ENCODE data around the gene TTLL9.
"Not testable (repeated sequence)": the region's sequence is repeated elsewhere in the genome, so short reads cannot be mapped to it uniquely, and the experiment has no call there.

The TTLL9 gene

GRCh38 chr20:31927627-31928159 is 57.3 kb downstream of the TTLL9 start:
- no peak overlapping the region for H3K27ac ChIP-seq
- no peak overlapping the region for H3K4me2 ChIP-seq
- H3K79me2 ChIP-seq (ENCODE audit: insufficient read depth, low read depth): no peaks in the 10 kb centered on the region
- no peaks in the 10 kb centered on the region for H3K36me3 ChIP-seq (ENCODE audit: insufficient read depth)
- H3K4me3 ChIP-seq (IDR thresholded peaks at IDR 0.05; ENCODE audit: insufficient read depth, low read depth, low read length): no peak overlapping the region
- peaks cover 10% of the 10 kb centered on the region; the same call in 1 of the 2 replicates for H3K27me3 ChIP-seq (ENCODE audit: insufficient read depth, low read depth)
- H2AFZ ChIP-seq (ENCODE audit: low read depth): no peak overlapping the region
- no peaks in the 10 kb centered on the region for H4K20me1 ChIP-seq (ENCODE audit: insufficient read depth)
- H3K9ac ChIP-seq: no peak overlapping the region
- H3K4me1 ChIP-seq (ENCODE audit: low read depth, poor library complexity, severe bottlenecking): no peaks in the 10 kb centered on the region
- TF ChIP-seq CTCF (conservative IDR thresholded peaks at IDR 0.05; ENCODE audit: low read depth, low read length): no peak

GRCh38 chr20:31929631-31930030 is 59.2 kb downstream of the TTLL9 start:
- not testable (repeated sequence) for H3K4me2 ChIP-seq; H3K79me2 ChIP-seq (ENCODE audit: insufficient read depth, low read depth); H3K4me3 ChIP-seq (IDR thresholded peaks at IDR 0.05; ENCODE audit: insufficient read depth, low read depth, low read length); H2AFZ ChIP-seq (ENCODE audit: low read depth); H3K9ac ChIP-seq; H3K36me3 ChIP-seq (ENCODE audit: insufficient read depth); H3K4me1 ChIP-seq (ENCODE audit: low read depth, poor library complexity, severe bottlenecking); H3K27ac ChIP-seq; H4K20me1 ChIP-seq (ENCODE audit: insufficient read depth)
- peaks cover 10% of the 10 kb centered on the region; the same call in 1 of the 2 replicates for H3K27me3 ChIP-seq (ENCODE audit: insufficient read depth, low read depth)

DNA sequence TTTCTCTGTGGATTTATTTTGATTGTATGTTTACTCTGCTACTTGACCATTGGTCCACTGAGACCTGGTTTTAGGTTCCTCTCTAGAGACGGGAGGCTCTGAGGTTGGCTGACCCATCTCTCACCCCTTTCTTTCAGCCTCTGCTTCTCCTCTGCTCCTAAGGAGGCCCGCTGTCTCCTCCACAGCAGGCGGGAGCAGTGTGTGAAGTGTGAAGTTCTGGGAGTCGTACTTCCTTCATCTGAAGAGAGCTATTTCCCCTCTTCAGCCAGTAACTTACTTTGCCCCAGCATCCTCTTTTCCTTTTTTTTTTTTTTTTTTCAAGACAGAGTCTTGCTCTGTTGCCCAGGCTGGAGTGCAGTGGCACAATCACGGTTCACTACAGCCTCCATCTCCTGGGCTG is 60.3 kb downstream of the TTLL9 start:
- Histone ChIP-seq H3K27me3 (ENCODE audit: insufficient read depth, low read depth) (peaks cover 10% of the 10 kb centered on the region; the same call in 1 of the 2 replicates), H3K79me2 (ENCODE audit: insufficient read depth, low read depth) (no peaks in the 10 kb centered on the region), H3K36me3 (ENCODE audit: insufficient read depth) (no peaks in the 10 kb centered on the region), H3K4me3 (IDR thresholded peaks at IDR 0.05; ENCODE audit: insufficient read depth, low read depth, low read length) (no peak overlapping the region), H3K4me1 (ENCODE audit: low read depth, poor library complexity, severe bottlenecking) (no peaks in the 10 kb centered on the region), H4K20me1 (ENCODE audit: insufficient read depth) (no peaks in the 10 kb centered on the region), H3K4me2 (no peak overlapping the region), H3K9ac (no peak overlapping the region), H2AFZ (ENCODE audit: low read depth) (no peak overlapping the region), H3K27ac (no peak overlapping the region)
- TF ChIP-seq CTCF (conservative IDR thresholded peaks at IDR 0.05; ENCODE audit: low read depth, low read length): no peak

GRCh38 chr20:31933698-31934097 is 63.3 kb downstream of the TTLL9 start:
- no peak overlapping the region for H3K4me2 ChIP-seq
- H3K27ac ChIP-seq: no peak overlapping the region
- no peak overlapping the region for H2AFZ ChIP-seq (ENCODE audit: low read depth)
- H3K4me3 ChIP-seq (IDR thresholded peaks at IDR 0.05; ENCODE audit: insufficient read depth, low read depth, low read length): no peak overlapping the region
- TF ChIP-seq CTCF (conservative IDR thresholded peaks at IDR 0.05; ENCODE audit: low read depth, low read length): no peak
- H3K9ac ChIP-seq: no peak overlapping the region
- H3K36me3 ChIP-seq (ENCODE audit: insufficient read depth): no peaks in the 10 kb centered on the region
- no peaks in the 10 kb centered on the region for H3K79me2 ChIP-seq (ENCODE audit: insufficient read depth, low read depth)
- H4K20me1 ChIP-seq (ENCODE audit: insufficient read depth): no peaks in the 10 kb centered on the region
- no peaks in the 10 kb centered on the region for H3K4me1 ChIP-seq (ENCODE audit: low read depth, poor library complexity, severe bottlenecking)
- no peaks in the 10 kb centered on the region for H3K27me3 ChIP-seq (ENCODE audit: insufficient read depth, low read depth)

DNA sequence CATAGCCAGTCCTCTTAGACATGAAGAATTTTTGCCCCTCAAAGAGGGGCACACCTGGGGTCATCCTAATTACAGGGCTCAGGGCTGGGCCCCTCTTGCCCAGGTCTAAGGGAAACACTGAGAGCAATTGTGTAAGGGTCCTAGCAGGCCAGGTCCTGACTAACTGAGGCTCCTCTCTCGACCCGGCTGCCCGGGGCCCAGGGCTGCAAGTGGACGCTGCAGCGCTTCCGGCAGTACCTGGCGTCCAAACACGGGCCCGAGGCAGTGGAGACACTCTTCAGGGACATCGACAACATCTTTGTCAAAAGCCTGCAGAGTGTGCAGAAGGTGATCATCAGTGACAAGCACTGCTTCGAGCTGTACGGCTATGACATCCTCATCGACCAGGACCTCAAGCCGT is 64.1 kb downstream of the TTLL9 start:
- no peaks in the 10 kb centered on the region for H3K36me3 ChIP-seq (ENCODE audit: insufficient read depth)
- no peak for TF ChIP-seq CTCF (conservative IDR thresholded peaks at IDR 0.05; ENCODE audit: low read depth, low read length)
- H3K9ac ChIP-seq: no peak overlapping the region
- no peak overlapping the region for H2AFZ ChIP-seq (ENCODE audit: low read depth)
- no peaks in the 10 kb centered on the region for H3K4me1 ChIP-seq (ENCODE audit: low read depth, poor library complexity, severe bottlenecking)
- no peak overlapping the region for H3K4me2 ChIP-seq
- no peaks in the 10 kb centered on the region for H4K20me1 ChIP-seq (ENCODE audit: insufficient read depth)
- no peaks in the 10 kb centered on the region for H3K27me3 ChIP-seq (ENCODE audit: insufficient read depth, low read depth)
- H3K79me2 ChIP-seq (ENCODE audit: insufficient read depth, low read depth): no peaks in the 10 kb centered on the region
- no peak overlapping the region for H3K4me3 ChIP-seq (IDR thresholded peaks at IDR 0.05; ENCODE audit: insufficient read depth, low read depth, low read length)
- H3K27ac ChIP-seq: no peak overlapping the region

All from KMS-11 (cell line).